Peyer's patch (tissue), 4 donors: Measurements from ENCODE around the gene RIC1.

ENCODE experiments used
- CTCF ChIP-seq, 6 experiments: fragments of 450-650 bp in 4 of 6; fragments of 200-600 bp in 2 of 6; sonication (generic) in 1 of 6; IDR thresholded peaks; one replicate each; pipeline ENCODE4 v1.5.1; 2017 to 2019; ENCODE audit warnings: antibody characterized with exemption in 6 of 6, mild to moderate bottlenecking in 3 of 6, moderate library complexity in 1 of 6
- POLR2A ChIP-seq, 2 donors: fragments of 450-650 bp; IDR thresholded peaks; one replicate each; pipeline ENCODE4 v1.5.1; 2017; ENCODE audit warnings: antibody characterized with exemption in 2 of 2, mild to moderate bottlenecking in 2 of 2, moderate library complexity in 2 of 2

DNA sequence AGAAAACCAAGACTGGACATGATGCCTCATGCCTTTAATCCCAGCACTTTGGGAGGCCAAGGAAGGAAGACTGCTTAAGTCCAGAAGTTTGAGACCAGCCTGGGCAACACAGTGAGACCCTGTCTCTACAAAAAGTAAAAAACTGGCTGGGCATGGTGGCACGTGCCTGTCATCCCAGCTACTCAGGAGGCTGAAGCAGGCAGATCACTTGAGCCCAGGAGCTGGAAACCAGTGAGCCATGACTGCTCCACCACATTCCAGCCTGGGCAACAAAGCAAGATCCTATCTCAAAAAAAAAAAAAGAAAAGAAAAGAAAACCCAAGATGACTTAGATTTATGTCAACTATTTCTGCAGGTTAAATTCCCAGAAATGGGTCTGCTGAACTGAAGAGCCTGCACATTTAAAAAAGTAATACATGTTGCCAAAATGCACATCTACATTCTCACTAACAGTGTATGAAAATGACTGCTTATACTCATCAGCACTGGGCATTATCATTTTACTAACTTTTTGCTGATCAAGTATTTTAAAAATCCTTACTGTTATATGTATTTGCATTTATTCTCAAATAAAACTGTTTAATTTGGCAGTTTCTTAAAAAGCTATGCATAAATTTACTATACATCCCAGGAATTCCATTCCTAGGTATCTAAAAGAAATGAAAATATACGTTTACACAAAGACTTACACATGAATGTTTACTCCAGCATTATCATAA is 189.7 kb downstream of the RIC1 start:
- TF ChIP-seq CTCF (IDR thresholded peaks at IDR 0.05): no peak
- TF ChIP-seq POLR2A (IDR thresholded peaks at IDR 0.05): no peak
